SU-DHL-6 (cell line): ENCODE results near the gene TXNRD1.

ENCODE experiments used
- H2AFZ ChIP-seq: fragments of 200-600 bp; sonication (generic); 2 replicates; pipeline ENCODE4 v1.6.1; 2014; ENCODE audit warnings: low read depth, mild to moderate bottlenecking, moderate library complexity, mixed read lengths, antibody characterized with exemption, low read length; ENCODE audit not compliant: severe bottlenecking
- H3F3A ChIP-seq: fragments of 200-600 bp; shearing (Covaris generic); 2 replicates; pipeline ENCODE4 v1.6.0; 2016; ENCODE audit warnings: antibody characterized with exemption, mild to moderate bottlenecking; ENCODE audit not compliant: insufficient read depth
- H3K27ac ChIP-seq: fragments of 200-600 bp; sonication (generic); 2 replicates; pipeline ENCODE4 v1.5.1; 2016; ENCODE audit warnings: low read depth, mild to moderate bottlenecking, low read length, moderate library complexity, mixed read lengths
- H3K27me3 ChIP-seq: fragments of 200-600 bp; sonication (generic), shearing (Covaris generic); 2 replicates; pipeline ENCODE4 v1.6.0; 2014; ENCODE audit warnings: mild to moderate bottlenecking, low read length
- H3K36me3 ChIP-seq: fragments of 200-600 bp; sonication (generic); 2 replicates; pipeline ENCODE4 v1.6.1; 2014; ENCODE audit warnings: mild to moderate bottlenecking, low read length, mixed read lengths
- H3K4me2 ChIP-seq: fragments of 300-600, 200-600 bp; shearing (Covaris generic), sonication (generic); 2 replicates; pipeline ENCODE4 v1.6.0; 2014; ENCODE audit warnings: low read length, low read depth, mild to moderate bottlenecking; ENCODE audit not compliant: poor library complexity, severe bottlenecking
- H3K4me3 ChIP-seq: fragments of 200-600 bp; sonication (generic); 2 replicates; pipeline ENCODE4 v1.5.1; 2014; ENCODE audit warnings: antibody characterized with exemption, low read length, mild to moderate bottlenecking, mixed read lengths; ENCODE audit not compliant: insufficient read depth, poor library complexity, severe bottlenecking
- H3K79me2 ChIP-seq: fragments of 200-600 bp; sonication (generic); 2 replicates; pipeline ENCODE4 v1.6.1; 2014; ENCODE audit warnings: mild to moderate bottlenecking, low read length, moderate library complexity; ENCODE audit not compliant: insufficient read depth
- H3K9ac ChIP-seq: fragments of 200-600 bp; sonication (generic); 2 replicates; pipeline ENCODE4 v1.7.0; 2014; ENCODE audit warnings: mild to moderate bottlenecking, low read length
- H3K9me2 ChIP-seq: fragments of 200-600 bp; sonication (generic); replicated peaks from 2 replicates; pipeline ENCODE4 v1.6.1; 2014; ENCODE audit warnings: low read length; ENCODE audit not compliant: insufficient read depth
- H3K9me3 ChIP-seq: fragments of 200-600 bp; sonication (generic); 2 replicates; pipeline ENCODE4 v1.6.1; 2014; ENCODE audit warnings: low read length, mixed read lengths; ENCODE audit not compliant: insufficient read depth
- H4K20me1 ChIP-seq: fragments of 200-600 bp; sonication (generic); 2 replicates; pipeline ENCODE4 v1.6.1; 2014; ENCODE audit warnings: low read depth, mild to moderate bottlenecking, antibody characterized with exemption, low read length, moderate library complexity, mixed read lengths
- EZH2phosphoT487 ChIP-seq: fragments of 200-600 bp; sonication (generic), shearing (Covaris generic); conservative IDR thresholded peaks from 2 replicates; pipeline ENCODE4 v1.6.1; 2018; ENCODE audit warnings: mild to moderate bottlenecking, antibody characterized with exemption, low read length, moderate library complexity, mixed read lengths
- TF ChIP-seq, protein P1 (sequence below): fragments of 200-600 bp; sonication (generic); IDR thresholded peaks from one replicate; pipeline ENCODE4 v1.5.1; 2017; ENCODE audit warnings: antibody characterized with exemption, mild to moderate bottlenecking, low read length, moderate library complexity; ENCODE audit not compliant: insufficient read depth, poor library complexity, severe bottlenecking

Gene TXNRD1

DNA sequence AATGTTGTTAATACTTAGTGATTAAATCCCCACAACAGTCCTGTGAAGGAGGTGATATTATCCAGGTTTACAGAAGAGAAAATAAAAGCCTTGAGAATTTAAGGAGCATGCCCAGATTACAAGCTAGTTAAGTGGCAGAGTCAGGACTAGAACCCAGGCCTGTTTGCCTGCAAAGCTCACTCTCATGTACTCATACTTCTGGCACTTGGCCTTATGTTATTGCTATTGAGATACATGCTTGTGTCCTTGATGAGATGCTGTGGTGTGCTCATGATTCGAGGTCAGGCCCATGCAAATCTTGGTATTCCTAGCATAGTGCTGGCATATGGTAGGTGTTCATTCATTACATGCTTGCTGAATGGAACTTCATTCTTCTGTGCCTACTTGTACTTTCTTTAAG lies 80.4 kb downstream of the TXNRD1 start:
- Histone ChIP-seq H3K4me2 (no peak overlapping the region), H3K36me3 (peaks cover 23% of the 10 kb centered on the region), H3K27ac (no peak overlapping the region), H2AFZ (no peak overlapping the region), H3F3A (no peaks in the 10 kb centered on the region), H3K79me2 (peaks cover 94% of the 10 kb centered on the region), H4K20me1 (peaks cover 37% of the 10 kb centered on the region), H3K9me2 (no peaks in the 10 kb centered on the region), H3K9ac (no peak overlapping the region), H3K4me3 (no peak overlapping the region), H3K9me3 (no peaks in the 10 kb centered on the region), H3K27me3 (no peaks in the 10 kb centered on the region)
- TF ChIP-seq EZH2phosphoT487, result no peak
- TF ChIP-seq, protein P1, sequence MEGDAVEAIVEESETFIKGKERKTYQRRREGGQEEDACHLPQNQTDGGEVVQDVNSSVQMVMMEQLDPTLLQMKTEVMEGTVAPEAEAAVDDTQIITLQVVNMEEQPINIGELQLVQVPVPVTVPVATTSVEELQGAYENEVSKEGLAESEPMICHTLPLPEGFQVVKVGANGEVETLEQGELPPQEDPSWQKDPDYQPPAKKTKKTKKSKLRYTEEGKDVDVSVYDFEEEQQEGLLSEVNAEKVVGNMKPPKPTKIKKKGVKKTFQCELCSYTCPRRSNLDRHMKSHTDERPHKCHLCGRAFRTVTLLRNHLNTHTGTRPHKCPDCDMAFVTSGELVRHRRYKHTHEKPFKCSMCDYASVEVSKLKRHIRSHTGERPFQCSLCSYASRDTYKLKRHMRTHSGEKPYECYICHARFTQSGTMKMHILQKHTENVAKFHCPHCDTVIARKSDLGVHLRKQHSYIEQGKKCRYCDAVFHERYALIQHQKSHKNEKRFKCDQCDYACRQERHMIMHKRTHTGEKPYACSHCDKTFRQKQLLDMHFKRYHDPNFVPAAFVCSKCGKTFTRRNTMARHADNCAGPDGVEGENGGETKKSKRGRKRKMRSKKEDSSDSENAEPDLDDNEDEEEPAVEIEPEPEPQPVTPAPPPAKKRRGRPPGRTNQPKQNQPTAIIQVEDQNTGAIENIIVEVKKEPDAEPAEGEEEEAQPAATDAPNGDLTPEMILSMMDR, result no peak

DNA sequence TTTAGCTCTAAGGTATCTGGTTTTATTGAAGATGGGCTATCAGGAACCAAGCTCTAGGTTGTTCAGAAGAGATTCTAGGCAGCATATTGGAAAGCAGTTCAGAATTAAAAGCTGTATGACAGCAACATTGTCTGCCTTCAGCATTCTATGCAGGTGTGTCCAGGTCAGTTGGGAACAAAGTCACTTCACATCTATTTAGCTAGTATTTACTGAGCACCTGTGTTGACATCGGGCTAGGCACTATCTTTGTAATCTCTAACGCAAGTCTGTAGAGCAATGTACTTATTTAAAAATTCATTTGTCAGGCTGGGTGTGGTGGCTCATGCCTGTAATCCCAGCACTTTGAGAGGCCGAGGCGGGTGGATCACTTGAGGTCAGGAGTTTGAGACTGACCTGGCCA lies 81.1 kb downstream of the TXNRD1 start:
- Histone ChIP-seq H3F3A (no peaks in the 10 kb centered on the region), H3K79me2 (peaks cover 96% of the 10 kb centered on the region), H3K9ac (no peak overlapping the region), H3K4me2 (no peak overlapping the region), H3K36me3 (peaks cover 23% of the 10 kb centered on the region), H3K27me3 (no peaks in the 10 kb centered on the region), H3K4me3 (no peak overlapping the region), H4K20me1 (peaks cover 37% of the 10 kb centered on the region), H3K27ac (no peak overlapping the region), H2AFZ (no peak overlapping the region), H3K9me2 (no peaks in the 10 kb centered on the region), H3K9me3 (no peaks in the 10 kb centered on the region)
- TF ChIP-seq, protein P1, result no peak
- no peak for TF ChIP-seq EZH2phosphoT487

DNA sequence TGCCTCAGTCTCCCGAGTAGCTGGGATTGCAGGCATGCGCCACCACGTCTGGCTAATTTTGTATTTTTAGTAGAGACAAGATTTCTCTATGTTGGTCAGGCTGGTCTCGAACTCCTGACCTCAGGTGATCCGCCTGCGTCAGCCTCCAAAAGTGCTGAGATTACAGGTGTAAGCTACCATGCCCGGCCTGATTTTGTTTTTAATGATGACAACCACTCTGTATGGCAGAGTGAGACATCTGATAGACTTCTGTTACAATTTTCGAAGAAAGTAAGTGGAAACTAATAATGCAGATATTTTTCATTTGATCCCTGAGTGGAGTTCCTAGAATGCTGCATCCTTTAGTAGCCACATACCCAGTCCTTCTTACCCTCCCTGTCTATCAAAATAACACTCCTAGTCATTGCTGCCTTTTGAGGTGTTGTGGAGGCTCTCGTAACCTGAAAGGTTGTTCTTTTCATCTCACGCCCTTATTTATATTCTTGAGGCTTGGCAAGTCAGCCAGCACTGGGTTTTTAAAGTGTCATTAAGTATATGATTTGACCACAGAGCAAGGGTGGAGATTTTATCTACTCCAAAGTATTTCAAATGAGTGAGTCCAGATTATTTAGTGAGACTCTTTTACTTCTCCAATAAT lies 82.0 kb downstream of the TXNRD1 start:
- Histone ChIP-seq H2AFZ (no peak overlapping the region), H3K9me3 (no peaks in the 10 kb centered on the region), H3K27me3 (no peaks in the 10 kb centered on the region), H3K4me2 (no peak overlapping the region), H3K36me3 (peaks cover 19% of the 10 kb centered on the region), H3F3A (no peaks in the 10 kb centered on the region; the same call in 1 of the 2 replicates), H3K4me3 (no peak overlapping the region), H3K79me2 (peaks cover 96% of the 10 kb centered on the region), H3K9ac (no peak overlapping the region), H3K27ac (no peak overlapping the region), H3K9me2 (no peaks in the 10 kb centered on the region), H4K20me1 (peaks cover 35% of the 10 kb centered on the region)
- TF ChIP-seq EZH2phosphoT487, result no peak
- TF ChIP-seq, protein P1, result no peak
